BE2C (cell line): ENCODE data around the gene SLC18B1.
"Not testable (repeated sequence)": the region's sequence is repeated elsewhere in the genome, so short reads cannot be mapped to it uniquely, and the experiment has no call there.

Experiments used
- DNase-seq: peaks from one replicate; pipeline ENCODE4 v3.0.0-alpha.2; 2020
- H3K27me3 ChIP-seq: fragments of 250-450 bp; sonication (Bioruptor Pico); 2 replicates; pipeline ENCODE4 v1.5.1; 2020; ENCODE audit warnings: mild to moderate bottlenecking
- H3K36me3 ChIP-seq: fragments of 250-450 bp; sonication (Bioruptor Pico); 2 replicates; pipeline ENCODE4 v1.5.1; 2020; ENCODE audit warnings: mild to moderate bottlenecking
- H3K4me1 ChIP-seq: fragments of 250-450 bp; sonication (Bioruptor Pico); 2 replicates; pipeline ENCODE4 v1.5.1; 2020
- H3K4me3 ChIP-seq: 2 replicates; pipeline ENCODE4 v1.5.1; 2011; ENCODE audit warnings: low read depth, low read length
- H3K9me3 ChIP-seq: fragments of 250-450 bp; sonication (Bioruptor Pico); 2 replicates; pipeline ENCODE4 v1.5.1; 2020
- TF ChIP-seq, protein P1 (sequence below): IDR thresholded peaks from 2 replicates; pipeline ENCODE4 v1.5.1; 2012; ENCODE audit warnings: mild to moderate bottlenecking, low read depth, low read length

SLC18B1 gene

DNA sequence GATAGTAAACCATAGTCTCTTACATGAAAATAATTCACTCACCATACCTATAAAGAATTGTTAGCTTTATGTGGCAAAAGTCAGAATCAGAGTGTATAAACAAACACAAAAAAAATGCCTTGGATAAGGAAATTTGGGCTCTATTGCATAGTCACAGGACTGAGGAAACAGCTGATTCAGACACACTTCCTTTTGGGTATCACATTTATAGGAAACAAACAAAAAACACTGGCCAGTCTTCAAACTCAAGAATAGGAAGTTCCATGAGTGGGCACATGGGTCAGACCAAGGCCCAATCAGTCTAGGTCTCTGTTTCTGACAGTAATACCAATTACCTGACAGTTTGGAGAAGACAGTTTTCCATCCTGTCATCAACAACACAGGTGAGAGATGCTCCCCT is 8.0 kb downstream of the SLC18B1 start:
- Histone ChIP-seq H3K4me3 (no peak overlapping the region), H3K4me1 (no peaks in the 10 kb centered on the region), H3K9me3 (no peaks in the 10 kb centered on the region), H3K36me3 (peaks cover 3% of the 10 kb centered on the region; the same call in 1 of the 2 replicates), H3K27me3 (no peaks in the 10 kb centered on the region)
- TF ChIP-seq, protein P1, sequence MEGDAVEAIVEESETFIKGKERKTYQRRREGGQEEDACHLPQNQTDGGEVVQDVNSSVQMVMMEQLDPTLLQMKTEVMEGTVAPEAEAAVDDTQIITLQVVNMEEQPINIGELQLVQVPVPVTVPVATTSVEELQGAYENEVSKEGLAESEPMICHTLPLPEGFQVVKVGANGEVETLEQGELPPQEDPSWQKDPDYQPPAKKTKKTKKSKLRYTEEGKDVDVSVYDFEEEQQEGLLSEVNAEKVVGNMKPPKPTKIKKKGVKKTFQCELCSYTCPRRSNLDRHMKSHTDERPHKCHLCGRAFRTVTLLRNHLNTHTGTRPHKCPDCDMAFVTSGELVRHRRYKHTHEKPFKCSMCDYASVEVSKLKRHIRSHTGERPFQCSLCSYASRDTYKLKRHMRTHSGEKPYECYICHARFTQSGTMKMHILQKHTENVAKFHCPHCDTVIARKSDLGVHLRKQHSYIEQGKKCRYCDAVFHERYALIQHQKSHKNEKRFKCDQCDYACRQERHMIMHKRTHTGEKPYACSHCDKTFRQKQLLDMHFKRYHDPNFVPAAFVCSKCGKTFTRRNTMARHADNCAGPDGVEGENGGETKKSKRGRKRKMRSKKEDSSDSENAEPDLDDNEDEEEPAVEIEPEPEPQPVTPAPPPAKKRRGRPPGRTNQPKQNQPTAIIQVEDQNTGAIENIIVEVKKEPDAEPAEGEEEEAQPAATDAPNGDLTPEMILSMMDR, result no peak
- DNase-seq, result no peak

DNA sequence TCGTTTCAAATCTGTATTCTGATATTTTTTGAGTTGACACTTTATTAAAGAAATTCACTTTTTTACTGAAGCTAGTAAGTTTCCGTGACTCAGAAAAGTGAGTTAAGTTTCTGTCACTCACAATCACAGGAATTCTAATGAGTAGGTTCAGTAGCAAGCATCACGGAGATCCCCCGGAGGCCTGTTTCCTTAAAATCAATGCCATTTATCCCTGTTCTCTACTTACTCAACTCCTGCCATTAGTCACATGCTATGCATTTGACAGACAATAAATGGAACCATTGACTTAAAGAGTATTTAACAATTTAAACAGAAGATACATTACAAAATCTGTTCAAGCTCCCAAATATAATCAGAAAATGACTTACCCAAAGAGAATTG is 9.1 kb downstream of the SLC18B1 start:
- no peaks in the 10 kb centered on the region for H3K27me3 ChIP-seq
- no peak overlapping the region for H3K4me3 ChIP-seq
- TF ChIP-seq, protein P1, result no peak

DNA sequence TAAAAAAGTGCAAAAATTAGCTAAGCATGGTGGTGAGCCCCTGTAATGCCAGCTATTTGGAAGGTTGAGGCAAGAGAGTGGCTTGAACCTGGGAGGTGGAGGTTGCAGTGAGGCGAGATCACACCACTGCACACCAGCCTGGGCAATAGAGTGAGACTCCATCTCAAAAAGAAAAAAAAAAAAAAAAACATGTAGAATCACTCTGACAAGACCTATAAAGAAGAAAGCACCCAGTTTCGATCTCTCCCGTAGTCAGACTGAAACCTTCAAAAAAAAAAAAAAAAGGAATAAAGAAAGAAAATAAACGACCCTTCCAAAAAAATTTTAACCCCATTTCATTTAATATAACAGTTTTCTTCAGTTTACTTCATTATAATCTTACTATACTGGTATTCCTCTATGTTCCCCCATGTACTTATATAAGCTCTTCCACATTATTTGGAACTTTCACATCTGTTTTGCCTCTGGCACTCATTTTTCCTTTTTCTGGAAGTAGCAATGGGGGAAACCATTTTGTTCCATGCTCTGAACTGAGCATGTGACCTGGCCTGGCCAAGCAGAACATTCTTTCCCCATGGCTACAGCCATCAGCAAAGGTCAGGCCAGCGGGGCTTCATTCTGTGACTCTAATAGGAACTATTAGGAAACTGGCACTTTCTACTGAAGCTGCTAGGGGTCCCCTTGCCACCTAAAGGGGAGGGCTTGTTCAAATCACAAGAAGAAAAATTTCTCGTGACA is 9.6 kb downstream of the SLC18B1 start:
- TF ChIP-seq, protein P1, result no peak
- no peaks in the 10 kb centered on the region for H3K4me1 ChIP-seq
- H3K27me3 ChIP-seq, result no peaks in the 10 kb centered on the region
- no peaks in the 10 kb centered on the region for H3K9me3 ChIP-seq
- no peak for DNase-seq
- no peak overlapping the region for H3K4me3 ChIP-seq
- peaks cover 3% of the 10 kb centered on the region; the same call in 1 of the 2 replicates for H3K36me3 ChIP-seq

More for the DNA sequence above, 9.1 kb downstream of the SLC18B1 start:
- peaks cover 3% of the 10 kb centered on the region; the same call in 1 of the 2 replicates for H3K36me3 ChIP-seq
- no peak for DNase-seq
- no peaks in the 10 kb centered on the region for H3K4me1 ChIP-seq
- no peaks in the 10 kb centered on the region for H3K9me3 ChIP-seq

DNA sequence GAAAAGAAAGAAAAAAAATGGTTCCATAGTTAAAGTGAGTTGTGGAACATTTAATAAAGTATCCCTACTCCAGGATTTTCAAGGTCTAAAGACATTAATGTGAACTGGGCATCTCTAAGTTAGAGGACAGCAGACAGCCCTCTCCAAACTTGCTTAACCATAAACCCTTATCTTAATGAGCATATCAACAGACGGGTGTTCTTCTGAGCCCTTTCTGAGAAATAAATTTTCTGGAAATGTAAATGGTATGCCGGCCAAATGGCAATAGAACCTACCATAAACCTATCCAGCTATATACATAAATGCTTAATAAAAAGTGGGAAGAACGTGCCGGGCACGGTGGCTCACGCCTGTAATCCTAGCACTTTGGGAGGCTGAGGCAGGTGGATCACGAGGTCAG is 12.5 kb downstream of the SLC18B1 start:
- H3K4me3 ChIP-seq, result no peak overlapping the region
- no peaks in the 10 kb centered on the region; the same call in 1 of the 2 replicates for H3K36me3 ChIP-seq
- DNase-seq, result no peak
- H3K4me1 ChIP-seq, result no peaks in the 10 kb centered on the region
- no peaks in the 10 kb centered on the region for H3K27me3 ChIP-seq
- no peaks in the 10 kb centered on the region for H3K9me3 ChIP-seq
- TF ChIP-seq, protein P1, result no peak

DNA sequence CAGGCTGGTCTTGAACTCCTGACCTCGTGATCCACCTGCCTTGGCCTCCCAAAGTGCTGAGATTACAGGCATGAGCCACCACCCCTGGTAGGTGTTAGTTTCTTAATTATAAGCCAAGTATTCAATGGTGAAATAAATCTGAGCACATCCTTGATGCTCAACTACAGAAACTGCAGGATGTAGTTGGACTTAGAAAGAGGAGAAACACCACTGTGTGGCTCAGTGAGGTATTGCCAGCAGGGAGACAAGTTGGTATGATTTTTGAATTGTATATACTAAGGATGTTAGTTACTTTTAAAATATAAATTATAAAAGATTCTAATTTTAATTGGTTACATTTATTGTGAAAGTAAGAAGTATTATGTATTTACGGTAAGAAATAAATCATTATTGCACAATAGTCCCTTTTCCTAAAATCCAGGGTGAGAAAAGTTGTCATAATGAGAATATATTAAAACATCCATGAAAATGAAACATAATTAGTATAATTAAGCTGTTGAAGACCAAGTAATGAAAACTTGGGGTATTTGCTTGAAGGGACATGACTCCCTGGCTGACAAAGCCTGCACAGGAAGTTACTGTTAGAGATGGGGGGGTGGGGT is 17.6 kb downstream of the SLC18B1 start:
- no peak overlapping the region for H3K4me3 ChIP-seq
- H3K36me3 ChIP-seq, result peaks cover 3% of the 10 kb centered on the region; the same call in 1 of the 2 replicates
- no peaks in the 10 kb centered on the region for H3K27me3 ChIP-seq
- H3K4me1 ChIP-seq, result no peaks in the 10 kb centered on the region
- TF ChIP-seq, protein P1, result peak; percentile 33
- no peak for DNase-seq
- H3K9me3 ChIP-seq, result no peaks in the 10 kb centered on the region

DNA sequence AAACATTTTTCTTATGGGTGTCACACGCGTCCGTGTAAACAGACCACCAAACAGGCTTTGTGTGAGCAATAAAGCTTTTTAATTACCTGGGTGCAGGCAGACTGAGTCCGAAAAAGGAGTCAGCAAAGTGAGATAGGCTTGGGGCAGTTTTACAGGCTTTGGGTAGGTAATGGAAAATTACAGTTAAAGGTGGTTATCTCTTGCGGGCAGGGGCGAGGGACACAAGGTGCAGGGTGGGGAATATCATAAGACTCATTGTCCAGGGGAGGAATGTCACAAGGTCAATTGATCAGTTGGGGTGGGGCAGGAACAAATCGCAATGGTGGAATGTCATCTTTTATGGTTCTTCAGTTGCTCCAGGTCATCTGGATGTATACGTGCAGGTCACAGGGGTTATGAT is 20.6 kb downstream of the SLC18B1 start:
- not testable (repeated sequence) for H3K4me3 ChIP-seq, H3K27me3 ChIP-seq, H3K36me3 ChIP-seq, DNase-seq, H3K4me1 ChIP-seq, H3K9me3 ChIP-seq
